PC-3 (cell line): Measurements from ENCODE around the gene RPS6KA2. TPM values are rescaled to one million over a fixed set of nuclear protein-coding genes. Genes with fewer than 3 reads are reported as not detected.

ENCODE experiments used
- ATAC-seq: fragments of 200-7000 bp; cut with Tn5 transposase; 2 replicates; pipeline ENCODE4 v1.9.1; 2020; ENCODE audit warnings: mild to moderate bottlenecking, moderate library complexity
- BruUV-seq: library from RNA; stranded (reverse); fragments of 400-500 nt; replicated peaks from 2 replicates; lab custom pipeline; 2021; lab: Mats Ljungman, UMichigan
- CTCF ChIA-PET: fragments of 300-600 bp; sonication (Branson Sonifier 250); formaldehyde crosslinking; loops from one replicate; lab custom pipeline; 2022; ENCODE audit warnings: antibody characterized with exemption; lab: Charles Lee
- POLR2A ChIA-PET: fragments of 300-600 bp; sonication (Branson Sonifier 250); formaldehyde crosslinking; loops from one replicate; lab custom pipeline; 2022; ENCODE audit warnings: antibody characterized with exemption; ENCODE audit not compliant: unreplicated experiment; lab: Charles Lee
- DNase-seq: peaks from one replicate; pipeline ENCODE4 v3.0.0-alpha.2; 2015
- H2AFZ ChIP-seq: fragments of 300-600 bp; sonication (generic); 2 replicates; pipeline ENCODE4 v1.6.0; 2016; ENCODE audit warnings: antibody characterized with exemption, low read length
- H3F3A ChIP-seq: fragments of 300-600 bp; sonication (generic); one replicate; pipeline ENCODE4 v1.6.0; 2017; ENCODE audit warnings: antibody characterized with exemption, low read length, control low read depth, mild to moderate bottlenecking; ENCODE audit not compliant: unreplicated experiment
- H3K27ac ChIP-seq: fragments of 300-600 bp; sonication (generic); 2 replicates; pipeline ENCODE4 v1.5.1; 2016; ENCODE audit warnings: mild to moderate bottlenecking, low read length
- H3K27me3 ChIP-seq: fragments of 300-600 bp; sonication (generic); 2 replicates; pipeline ENCODE4 v1.6.1; 2016; ENCODE audit warnings: low read length, mixed read lengths
- H3K36me3 ChIP-seq: fragments of 300-600 bp; sonication (generic); 2 replicates; pipeline ENCODE4 v1.6.1; 2016; ENCODE audit warnings: low read depth, mixed run types, low read length, mixed read lengths
- H3K4me1 ChIP-seq: fragments of 300-600 bp; sonication (generic); 2 replicates; pipeline ENCODE4 v1.5.1; 2016; ENCODE audit warnings: low read length; ENCODE audit not compliant: insufficient read depth
- H3K4me2 ChIP-seq: fragments of 300-600 bp; sonication (generic); 2 replicates; pipeline ENCODE4 v1.6.0; 2016; ENCODE audit warnings: low read length
- H3K4me3 ChIP-seq: fragments of 300-600 bp; sonication (generic); 2 replicates; pipeline ENCODE4 v1.5.1; 2016; ENCODE audit warnings: mild to moderate bottlenecking, low read length, mixed read lengths
- H3K79me2 ChIP-seq: fragments of 300-600 bp; sonication (generic); 2 replicates; pipeline ENCODE4 v1.6.1; 2017; ENCODE audit warnings: low read length, mixed read lengths
- H3K9ac ChIP-seq: fragments of 300-600 bp; sonication (generic); 2 replicates; pipeline ENCODE4 v1.6.0; 2016; ENCODE audit warnings: mild to moderate bottlenecking, low read length
- H3K9me2 ChIP-seq: fragments of 300-600 bp; sonication (generic); replicated peaks from 2 replicates; pipeline ENCODE4 v1.6.1; 2016; ENCODE audit warnings: mixed run types, low read length, mixed read lengths
- H3K9me3 ChIP-seq: fragments of 300-600 bp; sonication (generic); 2 replicates; pipeline ENCODE4 v1.6.1; 2016; ENCODE audit warnings: low read length, mixed read lengths
- H4K20me1 ChIP-seq: fragments of 300-600 bp; sonication (generic); 2 replicates; pipeline ENCODE4 v1.6.1; 2016; ENCODE audit warnings: low read length, mixed read lengths
- CTCF ChIP-seq: fragments of 300-600 bp; sonication (generic); conservative IDR thresholded peaks from 2 replicates; pipeline ENCODE4 v1.5.1; 2017; ENCODE audit warnings: antibody characterized with exemption, low read depth, mild to moderate bottlenecking, low read length
- EZH2 ChIP-seq: fragments of 300-600 bp; sonication (generic); IDR thresholded peaks from one replicate; pipeline ENCODE4 v1.6.1; 2017; ENCODE audit warnings: antibody characterized with exemption, mild to moderate bottlenecking, low read length; ENCODE audit not compliant: unreplicated experiment
- EZH2phosphoT487 ChIP-seq: fragments of 300-600 bp; sonication (generic); IDR thresholded peaks from 2 replicates; pipeline ENCODE4 v1.6.1; 2018; ENCODE audit warnings: mild to moderate bottlenecking, antibody characterized with exemption, low read length, borderline replicate concordance
- intact Hi-C: fragments of 100-400 bp; cut with micrococcal nuclease; formaldehyde crosslinking; loops from 2 replicates; pipeline ENCODE4 v1.9.0; 2023
- total RNA-seq: library from RNA; depleted of rRNA; stranded (reverse); fragments of >200 nt; gene quantifications from 2 replicates; pipeline ENCODE4 v1.2.3, GENCODE V29; 2014

The RPS6KA2 gene
- total RNA-seq, 1 experiment from 2014 or later: 5.1 TPM

GRCh38 chr6:166556863-166557322 lies 70.2 kb downstream of the RPS6KA2 start:
- H3K27ac ChIP-seq: peak overlapping the region; percentile 93
- no peaks in the 10 kb centered on the region for H3K9me3 ChIP-seq
- H3K4me1 ChIP-seq: peaks cover 43% of the 10 kb centered on the region
- intact Hi-C loops: loop anchor here (1.0 to 10.0 kb wide), 5 partner anchors 16 to 168 kb away; partner anchors contain the start of gene RPS6KA2
- ChIA-PET POLR2A (interaction anchor here (0.6 kb wide), 1 partner anchor 15 kb away, joined by 4 read pairs; no protein-coding TSS in a partner anchor), CTCF (interaction anchor here (0.7 to 1.6 kb wide), 4 partner anchors 11 to 70 kb away, joined by 3 to 4 read pairs (median 4); partner anchors contain the start of gene RPS6KA2)
- H3K36me3 ChIP-seq: no peaks in the 10 kb centered on the region
- no peaks in the 10 kb centered on the region for H3K27me3 ChIP-seq
- no peaks in the 10 kb centered on the region for H4K20me1 ChIP-seq
- peaks cover 5% of the 10 kb centered on the region for H3F3A ChIP-seq
- TF ChIP-seq EZH2: no peak
- no peak for TF ChIP-seq CTCF
- TF ChIP-seq EZH2phosphoT487: no peak
- H3K9me2 ChIP-seq: no peaks in the 10 kb centered on the region
- H3K4me2 ChIP-seq: peak overlapping the region; percentile 82
- no TSS peak for BruUV-seq
- peak overlapping the region; percentile 53; the same call in 1 of the 2 replicates for H3K4me3 ChIP-seq
- peak; percentile 93 for ATAC-seq
- no peaks in the 10 kb centered on the region for H3K79me2 ChIP-seq
- H2AFZ ChIP-seq: peak overlapping the region; percentile 65
- peak overlapping the region; percentile 86 for H3K9ac ChIP-seq
- DNase-seq: peak; percentile 96

GRCh38 chr6:166556336-166556735 lies 70.7 kb downstream of the RPS6KA2 start:
- no peak overlapping the region for H2AFZ ChIP-seq
- no peaks in the 10 kb centered on the region for H3K79me2 ChIP-seq
- no peaks in the 10 kb centered on the region for H3K9me3 ChIP-seq
- no peaks in the 10 kb centered on the region for H3K9me2 ChIP-seq
- H3F3A ChIP-seq: peaks cover 5% of the 10 kb centered on the region
- H3K4me3 ChIP-seq: no peak overlapping the region; the same call in 1 of the 2 replicates
- H4K20me1 ChIP-seq: no peaks in the 10 kb centered on the region
- DNase-seq (no peak), ATAC-seq (no peak)
- no peaks in the 10 kb centered on the region for H3K27me3 ChIP-seq
- CTCF ChIA-PET: interaction anchor here (1.2 to 1.6 kb wide), 2 partner anchors 41 to 71 kb away, joined by 4 read pairs; partner anchors contain the start of gene RPS6KA2
- peaks cover 43% of the 10 kb centered on the region for H3K4me1 ChIP-seq
- TF ChIP-seq EZH2 (no peak), CTCF (no peak)
- POLR2A ChIA-PET: no interaction called here
- TSS peak; percentile 84 for BruUV-seq
- H3K4me2 ChIP-seq: peak overlapping the region; percentile 63
- no peaks in the 10 kb centered on the region for H3K36me3 ChIP-seq
- intact Hi-C loops: loop anchor here (1.0 to 10.0 kb wide), 3 partner anchors 16 to 168 kb away; no protein-coding TSS in a partner anchor
- peak overlapping the region; percentile 52 for H3K9ac ChIP-seq
- H3K27ac ChIP-seq: peak overlapping the region; percentile 93

- H3K9me3 ChIP-seq: no peaks in the 10 kb centered on the region
- no peak overlapping the region for H3K9ac ChIP-seq
- H2AFZ ChIP-seq: no peak overlapping the region
- H3K27ac ChIP-seq: no peak overlapping the region
- no peak for DNase-seq
- CTCF ChIA-PET: no interaction called here
- no peak for ATAC-seq
- no peaks in the 10 kb centered on the region for H4K20me1 ChIP-seq
- no peak for TF ChIP-seq CTCF
- no peak for TF ChIP-seq EZH2
- TF ChIP-seq EZH2phosphoT487: no peak
- no TSS peak for BruUV-seq
- no peaks in the 10 kb centered on the region for H3K27me3 ChIP-seq
- H3K79me2 ChIP-seq: no peaks in the 10 kb centered on the region
- H3K4me3 ChIP-seq: no peak overlapping the region
- H3K36me3 ChIP-seq: no peaks in the 10 kb centered on the region
- POLR2A ChIA-PET: no interaction called here
- peaks cover 5% of the 10 kb centered on the region for H3F3A ChIP-seq
- intact Hi-C loops: loop anchor here (10.0 kb wide), 1 partner anchor 170 kb away; no protein-coding TSS in a partner anchor
- H3K4me1 ChIP-seq: peaks cover 43% of the 10 kb centered on the region
- H3K9me2 ChIP-seq: no peaks in the 10 kb centered on the region
- no peak overlapping the region for H3K4me2 ChIP-seq
Observed at GRCh38 chr6:166555086-166555485, 72.0 kb downstream of the RPS6KA2 start.
